Left kidney (tissue), 2 donors: Measurements from ENCODE around the gene COL24A1. TPM values are rescaled to one million over a fixed set of nuclear protein-coding genes. Genes with fewer than 3 reads are reported as not detected.
A peak's percentile ranks its signal among the peaks of the same experiment; 100 is the strongest.
"Not testable (repeated sequence)": the region's sequence is repeated elsewhere in the genome, so short reads cannot be mapped to it uniquely, and the experiment has no call there.

Source experiments
- DNase-seq: peaks from one replicate; pipeline ENCODE4 v3.0.0-alpha.2; 2013
- polyA plus RNA-seq: library from polyadenylated mRNA; unstranded; fragments of 120-200 nt; gene quantifications from one replicate; pipeline ENCODE4 v1.2.1, GENCODE V29; 2013; ENCODE audit not compliant: insufficient read length

The COL24A1 gene
- polyA plus RNA-seq, 1 donor = 1.8 TPM

- no peak for DNase-seq
Measured at GRCh38 chr1:86153836-86154235, 2.7 kb downstream of the COL24A1 start.

GRCh38 chr1:86152887-86153286 lies 3.7 kb downstream of the COL24A1 start:
- no peak for DNase-seq

GRCh38 chr1:86151427-86151826 lies 5.1 kb downstream of the COL24A1 start:
- DNase-seq = no peak

DNA sequence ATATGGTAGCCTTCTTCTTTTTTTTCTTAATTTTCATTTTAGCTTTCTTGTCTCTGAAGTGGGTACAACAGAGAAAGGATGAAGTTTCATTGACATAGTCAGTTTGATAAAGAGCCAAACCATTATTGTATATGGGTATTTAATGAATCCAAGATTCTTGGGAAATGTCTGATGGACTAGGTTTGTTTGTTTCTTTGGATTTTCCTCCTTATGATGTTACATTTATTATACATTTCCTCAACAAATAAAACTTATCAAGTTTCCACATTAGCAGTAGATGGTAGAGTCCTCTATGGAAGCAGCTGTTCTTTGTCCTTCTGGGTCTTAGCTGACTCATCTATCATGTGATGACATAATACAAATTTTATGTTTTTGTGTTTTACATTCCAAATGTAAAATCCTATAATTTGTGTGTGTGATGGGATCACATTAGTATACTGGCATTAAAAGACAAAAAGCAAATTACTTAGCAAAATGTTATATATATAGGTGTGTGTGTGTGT lies 6.0 kb downstream of the COL24A1 start:
- no peak for DNase-seq

- no peak for DNase-seq
Measured at GRCh38 chr1:86149591-86149990, 7.0 kb downstream of the COL24A1 start.

DNA sequence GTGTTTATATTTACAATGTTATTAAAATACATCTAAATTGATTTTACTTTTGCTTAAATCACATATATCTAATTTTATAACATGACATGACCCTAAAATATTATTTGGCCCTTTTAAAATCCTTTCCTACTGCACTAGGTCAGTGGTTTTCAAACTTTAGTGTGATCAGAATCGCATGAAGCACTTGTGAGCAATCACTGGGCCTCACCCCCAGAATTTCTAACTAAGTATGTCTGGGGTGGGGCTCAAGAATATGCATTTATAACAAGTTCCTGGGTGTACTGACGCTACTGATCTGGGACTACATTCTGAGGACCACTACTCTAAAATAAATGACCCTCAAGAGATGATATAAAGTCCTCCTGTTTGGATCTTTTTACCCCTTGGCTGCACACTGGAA lies 8.8 kb downstream of the COL24A1 start:
- DNase-seq = no peak

- DNase-seq = no peak
Measured at GRCh38 chr1:86146566-86146965, 10.0 kb downstream of the COL24A1 start.

DNA sequence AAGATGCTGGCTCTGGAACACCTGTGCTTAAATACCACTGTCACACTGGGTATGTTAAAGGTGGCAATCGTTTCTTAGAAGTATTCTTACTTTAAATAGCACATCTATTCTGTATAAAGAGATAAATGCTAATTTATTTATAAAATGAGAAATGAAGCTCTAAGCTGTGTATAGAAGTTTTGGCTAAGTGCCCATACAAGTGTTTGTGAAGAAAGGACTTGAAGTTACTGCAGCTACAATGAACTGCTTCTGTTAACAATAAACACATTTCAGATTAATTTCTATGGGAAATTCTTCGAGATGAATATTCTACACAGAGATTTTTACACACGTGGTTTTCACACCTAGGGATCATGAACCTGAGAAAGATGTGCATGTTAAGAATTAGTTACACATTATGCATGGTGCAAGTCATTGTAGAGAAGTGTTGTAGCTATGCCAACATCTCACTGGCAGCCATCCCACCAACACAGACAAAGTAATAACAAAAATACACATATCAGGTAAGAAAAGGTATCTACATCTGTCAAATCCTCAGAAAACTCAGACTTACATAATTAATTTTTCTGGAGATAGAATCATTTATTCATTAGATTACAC lies 16.2 kb downstream of the COL24A1 start:
- DNase-seq = no peak

DNA sequence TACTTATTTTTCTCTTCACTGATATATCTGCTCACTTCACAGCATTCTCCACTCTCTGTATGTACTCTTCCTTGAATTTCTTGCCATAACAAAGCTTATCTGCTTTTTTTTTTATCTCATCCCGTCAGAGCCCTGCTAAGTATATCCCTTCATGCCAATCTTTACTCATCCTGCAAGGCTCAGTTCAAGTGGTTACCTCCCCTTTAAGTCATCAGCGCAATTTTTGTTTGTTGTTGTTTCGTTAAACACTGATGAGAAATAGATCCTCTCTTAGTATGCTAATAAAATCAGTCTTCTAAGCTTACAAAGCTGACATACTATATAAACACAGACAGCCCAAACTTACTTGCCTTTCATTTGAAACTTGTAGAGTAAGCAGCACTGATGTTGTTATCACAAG lies 17.8 kb downstream of the COL24A1 start:
- DNase-seq = no peak

DNA sequence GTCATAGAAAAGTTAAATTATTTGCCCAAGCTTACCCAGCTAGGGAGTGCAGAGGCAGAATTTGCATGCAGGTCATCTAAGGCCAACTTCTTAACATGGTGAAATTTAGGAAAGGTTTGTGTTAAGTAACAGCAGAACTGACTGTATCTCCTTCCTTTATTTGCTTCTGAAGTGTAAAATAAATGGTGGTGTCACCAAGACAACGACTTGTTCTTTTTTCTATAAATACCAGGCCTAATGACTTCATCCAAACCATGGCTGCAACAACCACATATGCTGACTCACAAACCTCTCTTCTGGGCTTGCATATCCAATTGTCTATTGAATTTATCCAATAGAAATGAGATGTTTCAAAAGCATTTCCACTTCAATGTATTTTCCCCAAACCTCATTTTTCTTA lies 19.1 kb downstream of the COL24A1 start:
- no peak for DNase-seq

DNA sequence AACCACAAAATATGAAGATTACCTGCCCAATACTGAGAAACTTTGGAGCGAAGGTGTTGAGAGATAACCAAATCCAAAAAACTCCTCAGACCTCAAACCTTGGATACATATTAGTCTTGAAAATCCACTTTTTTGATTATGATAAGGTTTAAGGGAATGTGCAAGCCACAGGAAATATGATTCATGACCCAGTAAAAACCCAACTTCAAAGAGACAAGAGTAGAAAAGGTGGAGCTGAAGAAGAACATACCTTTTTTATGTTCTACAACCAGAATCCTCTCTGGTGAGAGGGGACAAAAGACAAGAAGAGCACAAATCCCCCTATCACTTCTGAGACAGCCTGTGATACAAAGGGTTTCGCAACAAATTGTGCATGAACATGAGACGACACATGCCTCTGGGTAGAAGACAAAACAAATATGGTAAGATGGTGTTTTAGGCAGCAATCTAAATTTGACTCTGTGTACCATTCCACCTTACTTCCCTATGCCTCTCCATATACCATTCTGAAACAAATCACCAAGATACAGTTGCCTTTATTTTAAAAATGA lies 37.3 kb downstream of the COL24A1 start:
- no peak for DNase-seq

DNA sequence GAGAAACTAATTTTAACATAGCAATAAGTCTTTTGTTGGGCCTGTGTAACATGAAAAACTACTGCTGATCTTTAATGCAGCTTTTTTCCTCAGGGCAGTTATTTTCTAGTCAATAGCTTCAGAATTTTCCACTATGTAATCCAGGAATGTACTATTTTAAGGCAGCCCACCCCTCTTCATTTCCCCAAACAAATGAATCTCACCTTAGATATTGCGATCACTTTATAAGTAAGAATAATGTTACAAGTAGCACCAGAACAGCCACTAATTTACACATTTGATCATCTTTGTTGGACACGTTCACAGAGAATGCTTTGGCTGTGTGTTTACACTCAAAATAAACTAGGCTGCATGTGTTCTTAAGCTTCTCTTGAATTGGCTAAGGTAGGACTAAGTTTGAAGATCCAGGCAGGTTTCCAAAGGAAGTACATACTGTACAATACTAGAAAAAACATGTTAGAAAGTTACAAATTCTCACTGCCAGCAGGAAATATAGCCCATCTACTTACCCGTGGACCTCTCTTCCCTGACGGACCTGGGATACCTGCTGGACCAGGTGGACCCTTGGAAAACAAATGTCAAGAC lies 41.7 kb downstream of the COL24A1 start:
- no peak for DNase-seq

GRCh38 chr1:86114236-86114635 lies 42.3 kb downstream of the COL24A1 start:
- DNase-seq = no peak

- not testable (repeated sequence) for DNase-seq
Measured at GRCh38 chr1:86111590-86111989, 45.0 kb downstream of the COL24A1 start.

GRCh38 chr1:86110451-86111129 lies 46.0 kb downstream of the COL24A1 start:
- no peak for DNase-seq

GRCh38 chr1:86105533-86105866 lies 51.1 kb downstream of the COL24A1 start:
- no peak for DNase-seq

GRCh38 chr1:86104606-86105532 lies 51.7 kb downstream of the COL24A1 start:
- DNase-seq = peak; percentile 18

GRCh38 chr1:86101616-86102015 lies 55.0 kb downstream of the COL24A1 start:
- no peak for DNase-seq

DNA sequence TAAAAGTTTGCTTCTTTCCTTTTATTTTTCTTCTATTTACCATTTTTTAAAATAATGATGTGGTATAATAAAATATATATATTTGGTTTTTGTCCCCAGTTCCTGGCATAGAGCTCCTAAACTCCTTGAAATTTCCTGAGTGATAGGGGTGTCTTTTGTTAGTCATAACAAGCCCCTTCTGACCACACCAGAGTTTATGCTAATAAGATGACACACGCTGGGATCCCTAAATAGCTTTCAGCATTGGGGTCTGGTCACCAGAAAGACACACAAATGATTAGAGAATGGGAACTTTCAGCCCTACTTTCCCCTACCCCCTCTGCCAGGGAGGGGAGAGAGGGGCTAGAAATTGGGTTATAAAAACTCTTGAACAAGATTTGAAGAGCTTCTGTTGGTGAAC lies 56.2 kb downstream of the COL24A1 start:
- no peak for DNase-seq

DNA sequence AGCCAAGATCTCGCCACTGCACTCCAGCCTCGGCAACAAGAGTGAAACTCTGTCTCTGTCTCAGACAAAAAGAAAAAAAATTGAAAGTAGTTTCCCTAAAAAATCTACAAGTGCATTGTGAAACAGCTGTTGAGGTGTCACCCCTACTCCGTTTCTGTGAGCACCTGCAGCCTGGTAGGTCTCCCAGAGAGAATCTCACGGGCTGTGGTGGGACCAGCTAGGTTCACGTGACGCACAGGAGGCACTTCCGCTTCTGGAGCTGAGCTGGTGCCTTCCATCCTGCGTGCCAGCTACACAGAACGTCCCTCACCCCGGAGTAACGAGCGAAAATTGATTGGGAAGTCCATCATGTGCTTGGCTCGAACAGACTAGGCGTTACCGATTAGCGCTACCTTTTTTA lies 66.8 kb downstream of the COL24A1 start:
- no peak for DNase-seq

DNA sequence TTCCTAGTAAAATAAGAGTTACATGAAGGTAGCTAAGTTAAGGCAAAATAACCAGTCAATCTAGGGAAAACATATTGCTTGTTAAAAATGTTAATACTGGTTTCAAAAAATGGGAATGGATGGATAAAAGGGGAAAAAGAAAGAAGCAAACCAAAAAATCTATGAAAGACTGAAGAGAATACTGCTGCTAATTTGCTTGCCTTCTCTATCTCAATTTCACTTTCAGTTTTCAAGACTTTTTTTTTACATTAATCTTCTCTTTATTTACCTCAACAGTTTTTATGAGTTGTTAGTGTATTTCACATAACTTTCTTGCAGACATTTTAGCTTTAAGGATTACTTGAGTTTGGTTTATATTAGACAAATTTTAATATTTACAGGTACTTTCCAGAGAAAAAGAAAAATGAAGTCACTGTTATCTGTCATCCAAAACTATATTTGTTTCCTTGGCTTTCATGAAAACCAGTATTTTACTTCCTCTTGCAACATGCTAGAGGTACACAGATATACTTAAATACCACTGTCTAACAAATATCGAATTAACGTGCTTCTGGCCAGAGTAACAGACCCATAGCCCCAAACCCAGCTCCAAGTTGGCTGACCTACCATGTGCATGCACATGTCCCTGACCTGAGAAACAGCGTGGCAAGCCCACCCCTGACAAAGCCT lies 70.7 kb downstream of the COL24A1 start:
- DNase-seq = no peak

GRCh38 chr1:86084998-86085397 lies 71.6 kb downstream of the COL24A1 start:
- no peak for DNase-seq
